NT2/D1 (cell line): ENCODE data around the gene HPCA.

Source experiments
- SUZ12 ChIP-seq: IDR thresholded peaks from 2 replicates; pipeline ENCODE4 v1.6.1; 2011; ENCODE audit not compliant: insufficient read length, insufficient read depth; ENCODE audit errors: extremely low read depth
- YY1 ChIP-seq: IDR thresholded peaks from 2 replicates; pipeline ENCODE4 v1.6.1; 2011; ENCODE audit not compliant: insufficient read length, insufficient read depth
- ZNF274 ChIP-seq: IDR thresholded peaks from 2 replicates; pipeline ENCODE4 v1.6.1; 2011; ENCODE audit warnings: mild to moderate bottlenecking, low read depth, low read length

DNA sequence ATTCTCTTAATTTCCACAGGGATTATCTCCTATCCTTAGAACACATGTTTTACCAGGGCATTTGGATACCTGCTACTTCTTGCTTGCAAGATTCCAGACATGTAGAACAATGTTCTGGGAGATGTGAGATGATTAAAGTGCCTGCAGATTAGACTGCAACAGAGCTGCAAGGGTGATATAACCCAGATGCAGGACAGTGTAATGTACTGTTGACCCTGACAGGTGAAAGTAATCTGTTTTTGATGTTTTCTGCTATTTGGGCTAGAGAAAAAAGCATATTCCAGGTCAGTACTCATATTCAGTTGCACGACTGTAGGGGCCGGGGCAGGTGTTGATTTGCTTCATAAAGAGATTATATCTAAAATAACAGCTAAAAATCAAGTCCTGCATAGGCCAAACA is 42.0 kb downstream of the HPCA start:
- TF ChIP-seq ZNF274 (no peak), SUZ12 (no peak), YY1 (no peak)
